ENCODE measurements around the gene SPDEF. TPM values are rescaled to one million over a fixed set of nuclear protein-coding genes. Genes with fewer than 3 reads are reported as not detected.

SPDEF gene
- total RNA-seq, 4 donors from 2014 or later, result 9.0 to 57.3 (median 31.5) TPM

DNA sequence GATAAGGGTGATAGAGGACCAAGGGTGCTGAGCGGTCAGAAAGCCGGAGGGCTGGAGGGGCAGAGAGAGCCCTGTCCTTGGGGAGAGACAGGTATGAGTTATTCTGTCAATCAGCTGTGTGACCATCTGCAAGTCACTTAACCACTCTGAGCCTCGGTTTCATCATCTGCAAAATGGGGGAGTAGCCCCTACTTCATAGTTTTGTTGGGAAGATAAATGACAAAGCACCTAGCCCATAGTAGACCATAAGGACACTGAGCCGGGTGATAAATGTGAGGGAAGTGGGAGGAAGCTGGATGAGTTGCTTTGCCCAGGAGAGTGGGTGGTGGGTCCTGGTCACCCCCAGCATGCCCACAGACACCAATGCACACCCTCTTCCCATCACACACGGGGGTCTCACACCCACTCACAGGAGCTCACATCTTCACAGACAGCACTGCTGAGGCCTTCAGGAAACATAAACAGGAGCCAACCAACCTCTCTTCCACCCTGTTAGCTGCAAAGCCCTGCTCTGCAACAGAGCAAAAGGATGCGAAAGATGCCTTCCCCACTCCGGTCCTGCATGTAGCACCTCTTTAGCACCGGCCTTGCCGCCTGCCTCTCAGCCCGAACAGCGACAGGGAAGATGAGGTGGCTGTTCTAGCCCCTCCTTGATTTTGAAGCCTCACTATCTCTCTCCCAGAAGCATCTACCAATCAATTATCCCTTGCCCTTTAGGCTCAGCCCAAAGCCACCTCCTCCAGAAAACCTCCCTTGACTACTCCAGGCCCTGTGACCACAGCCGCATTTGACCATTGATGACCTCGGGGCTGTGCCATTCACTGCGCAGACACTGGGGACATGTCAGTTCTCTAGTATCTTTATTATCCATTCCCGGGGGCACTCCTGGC, 18.9 kb downstream of the SPDEF start:
- in situ Hi-C loops (cut with MboI; ENCODE audit: low pct_ligation_motif_present in 1 of 4, low pct_unique_long_range_greater_than_20kb in 1 of 4, low sequenced_read_pairs in 3 of 4) (no loop called here), intact Hi-C loops (cut with DNase I; ENCODE audit: low total_unique reads) (no loop called here)
- 77 to 93% methylated on average over 6 to 15 of the region's 15 CpGs for WGBS, 2 donors (ENCODE audit: low coverage in 1 of 2)
- Histone ChIP-seq H3K27ac (peak overlapping the region; percentile 76 to 84 (median 80)), H3K4me3 (no peak overlapping the region), H3K27me3 (no peaks in the 10 kb centered on the region), H3K36me3 (no peaks in the 10 kb centered on the region), H3K9me3 (no peaks in the 10 kb centered on the region), H3K4me1 (peaks cover 6 to 32% (median 23%) of the 10 kb centered on the region in 4 donors)
- TF ChIP-seq POLR2A (IDR thresholded peaks at IDR 0.05), result no peak
- TF ChIP-seq EP300 (IDR thresholded peaks at IDR 0.05; ENCODE audit: low read depth), result no peak
- TF ChIP-seq, protein P1, sequence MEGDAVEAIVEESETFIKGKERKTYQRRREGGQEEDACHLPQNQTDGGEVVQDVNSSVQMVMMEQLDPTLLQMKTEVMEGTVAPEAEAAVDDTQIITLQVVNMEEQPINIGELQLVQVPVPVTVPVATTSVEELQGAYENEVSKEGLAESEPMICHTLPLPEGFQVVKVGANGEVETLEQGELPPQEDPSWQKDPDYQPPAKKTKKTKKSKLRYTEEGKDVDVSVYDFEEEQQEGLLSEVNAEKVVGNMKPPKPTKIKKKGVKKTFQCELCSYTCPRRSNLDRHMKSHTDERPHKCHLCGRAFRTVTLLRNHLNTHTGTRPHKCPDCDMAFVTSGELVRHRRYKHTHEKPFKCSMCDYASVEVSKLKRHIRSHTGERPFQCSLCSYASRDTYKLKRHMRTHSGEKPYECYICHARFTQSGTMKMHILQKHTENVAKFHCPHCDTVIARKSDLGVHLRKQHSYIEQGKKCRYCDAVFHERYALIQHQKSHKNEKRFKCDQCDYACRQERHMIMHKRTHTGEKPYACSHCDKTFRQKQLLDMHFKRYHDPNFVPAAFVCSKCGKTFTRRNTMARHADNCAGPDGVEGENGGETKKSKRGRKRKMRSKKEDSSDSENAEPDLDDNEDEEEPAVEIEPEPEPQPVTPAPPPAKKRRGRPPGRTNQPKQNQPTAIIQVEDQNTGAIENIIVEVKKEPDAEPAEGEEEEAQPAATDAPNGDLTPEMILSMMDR (IDR thresholded peaks at IDR 0.05), result no peak
- no peak for TF ChIP-seq POLR2AphosphoS5 (IDR thresholded peaks at IDR 0.05)
- no peak for DNase-seq

DNA sequence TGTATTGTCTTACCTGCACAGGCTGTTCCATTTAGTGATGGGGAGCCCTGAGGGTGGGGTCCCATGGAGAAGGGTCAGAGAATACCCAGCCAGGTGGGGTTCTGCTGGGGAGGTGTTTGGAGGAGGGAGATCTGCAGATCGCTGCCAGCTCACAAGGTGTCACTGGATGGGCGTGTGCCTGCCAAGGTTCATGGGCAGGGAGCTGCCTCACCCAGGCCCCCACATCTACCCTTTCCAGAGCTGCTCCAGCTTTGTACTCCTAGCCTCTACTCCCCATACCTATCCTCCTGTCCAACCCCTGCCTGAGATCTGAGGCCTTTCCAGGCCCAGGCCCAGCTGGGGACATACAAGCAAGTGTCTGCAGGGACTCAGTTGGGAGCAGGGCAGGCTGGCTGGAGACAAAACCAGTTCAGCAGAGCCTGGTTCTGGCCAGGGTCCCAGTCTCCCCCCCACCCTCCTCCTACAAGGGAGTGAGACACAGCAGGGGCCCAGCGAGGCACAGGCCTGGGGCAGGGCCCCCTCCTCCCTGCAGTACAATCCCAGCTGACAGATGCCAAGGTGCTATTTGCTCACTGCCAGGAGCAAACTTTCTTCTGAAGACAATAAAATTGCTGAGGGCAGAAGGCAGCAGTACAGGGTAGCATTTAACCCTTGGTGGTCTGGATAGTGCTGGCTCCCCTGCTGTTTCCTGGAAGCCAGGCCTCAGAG, 19.7 kb downstream of the SPDEF start:
- no peaks in the 10 kb centered on the region for H3K27me3 ChIP-seq
- H3K4me1 ChIP-seq, result peaks cover 6 to 32% (median 23%) of the 10 kb centered on the region in 4 donors
- TF ChIP-seq, protein P1 (IDR thresholded peaks at IDR 0.05), result no peak
- TF ChIP-seq POLR2AphosphoS5 (IDR thresholded peaks at IDR 0.05) (peak in 1 of 3 donors; percentile 34), POLR2A (IDR thresholded peaks at IDR 0.05) (peak; percentile 8)
- peak; percentile 67 for DNase-seq
- in situ Hi-C loops (cut with MboI; ENCODE audit: low pct_ligation_motif_present in 1 of 4, low pct_unique_long_range_greater_than_20kb in 1 of 4, low sequenced_read_pairs in 3 of 4), result no loop called here
- H3K27ac ChIP-seq, result peak overlapping the region; percentile 76 to 84 (median 80)
- H3K9me3 ChIP-seq, result no peaks in the 10 kb centered on the region
- H3K4me3 ChIP-seq, result no peak overlapping the region
- WGBS, 2 donors (ENCODE audit: low coverage in 1 of 2), result 59% methylated on average over 3 of the region's 3 CpGs; no CpG with 5 or more reads in 1 of the 2 donors
- no peaks in the 10 kb centered on the region for H3K36me3 ChIP-seq
- intact Hi-C loops (cut with DNase I; ENCODE audit: low total_unique reads), result no loop called here

DNA sequence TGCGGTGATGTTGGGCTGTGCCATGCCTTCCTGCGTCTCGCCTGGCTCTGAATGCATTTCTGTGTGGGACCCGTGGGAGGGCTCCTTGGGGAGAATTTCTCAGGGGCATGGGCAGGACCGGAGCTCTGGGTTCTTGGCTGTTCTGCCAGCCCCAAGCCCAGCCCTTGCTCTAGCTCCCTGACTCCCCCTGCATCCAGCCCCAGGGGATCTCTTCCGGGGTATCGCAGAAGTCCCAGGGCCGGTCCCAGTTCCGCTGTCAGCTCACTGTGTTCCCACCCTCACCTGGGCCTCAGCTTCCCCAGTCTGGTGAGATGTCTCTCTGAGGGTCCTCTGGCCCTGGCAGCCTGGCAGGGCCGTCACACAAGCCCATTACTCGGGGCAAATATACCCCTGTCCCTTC, 20.5 kb downstream of the SPDEF start:
- H3K27ac ChIP-seq, result peak overlapping the region; percentile 76 to 84 (median 80)
- 85% methylated on average over 7 of the region's 11 CpGs; no CpG with 5 or more reads in 1 of the 2 donors for WGBS, 2 donors (ENCODE audit: low coverage in 1 of 2)
- H3K4me3 ChIP-seq, result no peak overlapping the region
- in situ Hi-C loops (cut with MboI; ENCODE audit: low pct_ligation_motif_present in 1 of 4, low pct_unique_long_range_greater_than_20kb in 1 of 4, low sequenced_read_pairs in 3 of 4), result no loop called here
- H3K27me3 ChIP-seq, result no peaks in the 10 kb centered on the region
- H3K4me1 ChIP-seq, result peaks cover 6 to 32% (median 23%) of the 10 kb centered on the region in 4 donors
- no peaks in the 10 kb centered on the region for H3K36me3 ChIP-seq
- H3K9me3 ChIP-seq, result no peaks in the 10 kb centered on the region
- TF ChIP-seq, protein P1 (IDR thresholded peaks at IDR 0.05), result no peak
- TF ChIP-seq EP300 (IDR thresholded peaks at IDR 0.05; ENCODE audit: low read depth) (no peak), POLR2AphosphoS5 (IDR thresholded peaks at IDR 0.05) (no peak), POLR2A (IDR thresholded peaks at IDR 0.05) (no peak)
- DNase-seq, result no peak
- intact Hi-C loops (cut with DNase I; ENCODE audit: low total_unique reads), result no loop called here

DNA sequence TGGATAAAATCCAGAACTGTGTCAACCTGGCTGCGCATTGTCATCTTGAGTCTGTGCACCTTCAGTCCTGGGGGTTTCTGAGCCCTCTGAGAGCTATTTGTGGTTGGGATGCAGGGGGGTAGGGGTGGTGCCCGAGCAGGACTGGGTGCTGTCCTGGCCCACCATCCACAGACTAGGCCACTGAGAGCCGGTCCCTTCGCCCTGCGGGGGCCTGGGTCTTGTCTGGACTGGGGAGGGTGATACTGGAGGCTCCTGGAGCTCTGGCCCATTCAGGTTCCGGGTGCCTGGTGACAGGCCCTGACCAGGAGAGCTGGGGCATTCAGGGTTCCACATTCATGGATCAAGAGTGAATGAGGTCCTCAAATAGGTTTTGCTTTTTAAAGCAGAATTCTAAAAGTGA, 20.9 kb downstream of the SPDEF start:
- in situ Hi-C loops (cut with MboI; ENCODE audit: low pct_ligation_motif_present in 1 of 4, low pct_unique_long_range_greater_than_20kb in 1 of 4, low sequenced_read_pairs in 3 of 4), result no loop called here
- Histone ChIP-seq H3K27ac (peak overlapping the region in 2 of 4 donors; percentile 81 to 84), H3K4me1 (peaks cover 6 to 32% (median 25%) of the 10 kb centered on the region in 4 donors), H3K27me3 (no peaks in the 10 kb centered on the region), H3K36me3 (no peaks in the 10 kb centered on the region), H3K9me3 (no peaks in the 10 kb centered on the region), H3K4me3 (no peak overlapping the region)
- 93 to 100% methylated on average over 1 to 4 of the region's 6 CpGs for whole genome bisulfite sequencing, 2 donors (ENCODE audit: low coverage in 1 of 2)
- DNase-seq, result no peak
- intact Hi-C loops (cut with DNase I; ENCODE audit: low total_unique reads), result no loop called here
- TF ChIP-seq EP300 (IDR thresholded peaks at IDR 0.05; ENCODE audit: low read depth) (no peak), POLR2AphosphoS5 (IDR thresholded peaks at IDR 0.05) (no peak), POLR2A (IDR thresholded peaks at IDR 0.05) (no peak)
- TF ChIP-seq, protein P1 (IDR thresholded peaks at IDR 0.05), result no peak
